HepG2 (cell line): ENCODE data around the gene TMEM47.

ENCODE experiments used
- JUND ChIP-seq: sonication (generic); formaldehyde crosslinking; IDR thresholded peaks from 2 replicates; pipeline ENCODE4 v1.8.0; 2022; ENCODE audit warnings: mild to moderate bottlenecking, missing genetic modification reagents
- SMC3 ChIP-seq: IDR thresholded peaks from 2 replicates; pipeline ENCODE4 v1.6.1; 2011; ENCODE audit warnings: low read length, improper control_type of control experiment
- TAF1 ChIP-seq: sonication (generic); formaldehyde crosslinking; IDR thresholded peaks from 2 replicates; pipeline ENCODE4 v1.4.0; 2020; ENCODE audit warnings: missing genetic modification reagents
- ZNF614 ChIP-seq: IDR thresholded peaks from 2 replicates; pipeline ENCODE4 v1.6.1; 2018; ENCODE audit warnings: missing biosample characterization, missing genetic modification reagents, inconsistent platforms, borderline replicate concordance

DNA sequence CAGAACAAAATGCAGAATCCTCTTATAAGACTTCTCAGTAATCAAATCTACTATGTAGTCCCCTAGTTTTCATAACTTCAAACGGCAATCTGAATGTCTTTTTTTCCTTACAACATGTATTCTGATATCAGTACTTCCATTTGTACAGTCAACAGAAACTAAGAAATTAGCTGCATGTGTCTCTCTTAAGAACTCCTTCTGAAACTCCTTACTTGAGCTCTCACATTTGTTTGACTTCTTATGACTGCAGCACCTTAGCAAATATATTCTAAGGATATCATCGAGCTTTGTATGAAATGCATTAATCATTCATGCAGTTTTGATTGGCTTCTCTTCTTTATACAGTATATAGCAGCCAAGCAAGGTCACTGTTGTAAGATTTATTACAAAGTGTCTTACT is 77.0 kb downstream of the TMEM47 start:
- TF ChIP-seq TAF1 (CRISPR knock-in tag) (no peak), SMC3 (no peak), JUND (no peak), ZNF614 (CRISPR knock-in tag) (no peak)
